Osteocyte (in vitro differentiated cells): ENCODE results near the gene TMEM119. TPM values are rescaled to one million over a fixed set of nuclear protein-coding genes. Genes with fewer than 3 reads are reported as not detected.

Experiments used
- DNase-seq: peaks from one replicate; pipeline ENCODE4 v3.0.0; 2021; ENCODE audit warnings: mixed read lengths; ENCODE audit not compliant: unreplicated experiment; ENCODE audit errors: extremely low spot score
- H3K27ac Mint-ChIP-seq: one replicate; pipeline ENCODE4 v1.8.0; 2021; ENCODE audit warnings: mild to moderate bottlenecking, mixed read lengths; ENCODE audit not compliant: unreplicated experiment
- H3K27me3 Mint-ChIP-seq: one replicate; pipeline ENCODE4 v1.8.0; 2021; ENCODE audit warnings: mixed read lengths; ENCODE audit not compliant: unreplicated experiment
- H3K36me3 Mint-ChIP-seq: one replicate; pipeline ENCODE4 v1.8.0; 2021; ENCODE audit warnings: mixed read lengths; ENCODE audit not compliant: unreplicated experiment
- H3K4me1 Mint-ChIP-seq: one replicate; pipeline ENCODE4 v1.8.0; 2021; ENCODE audit warnings: mixed read lengths; ENCODE audit not compliant: unreplicated experiment
- H3K4me3 Mint-ChIP-seq: one replicate; pipeline ENCODE4 v1.8.0; 2021; ENCODE audit warnings: mild to moderate bottlenecking, moderate library complexity, mixed read lengths; ENCODE audit not compliant: unreplicated experiment
- H3K9me3 Mint-ChIP-seq: one replicate; pipeline ENCODE4 v1.8.0; 2021; ENCODE audit warnings: mixed read lengths; ENCODE audit not compliant: unreplicated experiment
- CTCF ChIP-seq: fragments of 200-600 bp; sonication (generic); IDR thresholded peaks from 2 replicates; pipeline ENCODE4 v1.5.0; 2021; ENCODE audit warnings: antibody characterized with exemption, mild to moderate bottlenecking, moderate library complexity
- total RNA-seq: library from RNA; stranded (reverse); gene quantifications from 2 replicates; pipeline ENCODE4 v1.2.1, GENCODE V29; 2021

The TMEM119 gene
- total RNA-seq, 1 donor from 2014 or later: 54.0 TPM

GRCh38 chr12:108643941-108644810 lies 46.3 kb upstream of the TMEM119 start:
- DNase-seq: no peak
- Mint-ChIP-seq H3K4me3 (no peak overlapping the region), H3K4me1 (peaks cover 24% of the 10 kb centered on the region), H3K9me3 (no peaks in the 10 kb centered on the region), H3K36me3 (peaks cover 60% of the 10 kb centered on the region), H3K27me3 (no peaks in the 10 kb centered on the region), H3K27ac (peak overlapping the region; percentile 52)
- TF ChIP-seq CTCF: no peak

- Mint-ChIP-seq H3K27ac (no peak overlapping the region), H3K4me3 (no peak overlapping the region), H3K36me3 (peaks cover 49% of the 10 kb centered on the region), H3K9me3 (no peaks in the 10 kb centered on the region), H3K27me3 (no peaks in the 10 kb centered on the region), H3K4me1 (peaks cover 33% of the 10 kb centered on the region)
- no peak for DNase-seq
- no peak for TF ChIP-seq CTCF
Measured at GRCh38 chr12:108642899-108643654, 45.2 kb upstream of the TMEM119 start.

- Mint-ChIP-seq H3K4me3 (no peak overlapping the region), H3K9me3 (no peaks in the 10 kb centered on the region), H3K36me3 (peaks cover 43% of the 10 kb centered on the region), H3K27ac (no peak overlapping the region), H3K27me3 (no peaks in the 10 kb centered on the region), H3K4me1 (peaks cover 36% of the 10 kb centered on the region)
- no peak for TF ChIP-seq CTCF
- no peak for DNase-seq
Measured at GRCh38 chr12:108642269-108642870, 44.5 kb upstream of the TMEM119 start.

- H3K27ac Mint-ChIP-seq: no peak overlapping the region
- peaks cover 40% of the 10 kb centered on the region for H3K36me3 Mint-ChIP-seq
- peaks cover 36% of the 10 kb centered on the region for H3K4me1 Mint-ChIP-seq
- H3K27me3 Mint-ChIP-seq: no peaks in the 10 kb centered on the region
- H3K9me3 Mint-ChIP-seq: no peaks in the 10 kb centered on the region
- no peak overlapping the region for H3K4me3 Mint-ChIP-seq
- TF ChIP-seq CTCF: no peak
- no peak for DNase-seq
Measured at GRCh38 chr12:108641446-108642268, 43.8 kb upstream of the TMEM119 start.
